Measurements from ENCODE around the gene MGLL.

Gene MGLL

DNA sequence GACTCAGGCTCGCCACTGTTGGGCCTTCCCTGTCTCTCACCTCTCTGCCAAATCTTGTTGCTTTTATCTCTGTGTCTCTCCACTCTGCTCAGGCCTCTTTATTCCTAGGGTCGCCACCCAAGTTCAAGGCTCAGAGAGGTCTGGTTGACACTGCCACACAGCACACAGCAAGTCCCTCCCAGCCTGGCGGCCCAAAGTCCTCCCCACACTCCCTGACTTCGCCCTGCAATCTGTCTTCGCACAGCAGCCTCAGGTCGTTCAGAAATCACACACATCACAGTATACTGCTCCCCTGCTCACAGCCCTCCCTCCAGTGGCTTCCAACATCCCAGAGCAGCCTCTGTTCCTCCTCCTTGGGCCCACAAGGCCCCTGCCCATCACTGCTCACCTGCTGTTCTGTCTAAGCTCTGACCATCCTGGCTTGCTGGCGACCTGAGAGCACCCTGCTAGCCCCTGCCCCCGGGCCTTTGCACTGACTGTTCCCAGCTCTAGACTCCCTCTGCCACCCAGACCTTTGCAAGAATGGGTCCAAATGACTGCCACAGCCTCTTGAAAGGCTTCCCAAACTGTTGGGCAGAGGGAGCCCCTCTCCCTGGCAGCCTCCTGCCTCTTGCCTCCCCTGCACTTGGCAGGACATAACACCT, 48.4 kb downstream of the MGLL start:
- H2AFZ ChIP-seq (ENCODE audit: low read length, unreplicated experiment) = no peak overlapping the region
- H3K36me3 ChIP-seq (ENCODE audit: insufficient read depth, low read length) = peaks cover 12% of the 10 kb centered on the region; the same call in 1 of the 2 replicates
- no peak overlapping the region for H3K4me3 ChIP-seq (ENCODE audit: low read depth, low read length)
- no peak overlapping the region for H3K27ac ChIP-seq (ENCODE audit: low read depth, low read length)
- H3K27me3 ChIP-seq (ENCODE audit: insufficient read depth, low read length) = no peaks in the 10 kb centered on the region
- H3K4me1 ChIP-seq (ENCODE audit: control insufficient read depth, insufficient read depth, low read length, unreplicated experiment) = peaks cover 23% of the 10 kb centered on the region
- peaks cover 23% of the 10 kb centered on the region for H3K79me2 ChIP-seq (ENCODE audit: control insufficient read depth, insufficient read depth, low read length, unreplicated experiment)

DNA sequence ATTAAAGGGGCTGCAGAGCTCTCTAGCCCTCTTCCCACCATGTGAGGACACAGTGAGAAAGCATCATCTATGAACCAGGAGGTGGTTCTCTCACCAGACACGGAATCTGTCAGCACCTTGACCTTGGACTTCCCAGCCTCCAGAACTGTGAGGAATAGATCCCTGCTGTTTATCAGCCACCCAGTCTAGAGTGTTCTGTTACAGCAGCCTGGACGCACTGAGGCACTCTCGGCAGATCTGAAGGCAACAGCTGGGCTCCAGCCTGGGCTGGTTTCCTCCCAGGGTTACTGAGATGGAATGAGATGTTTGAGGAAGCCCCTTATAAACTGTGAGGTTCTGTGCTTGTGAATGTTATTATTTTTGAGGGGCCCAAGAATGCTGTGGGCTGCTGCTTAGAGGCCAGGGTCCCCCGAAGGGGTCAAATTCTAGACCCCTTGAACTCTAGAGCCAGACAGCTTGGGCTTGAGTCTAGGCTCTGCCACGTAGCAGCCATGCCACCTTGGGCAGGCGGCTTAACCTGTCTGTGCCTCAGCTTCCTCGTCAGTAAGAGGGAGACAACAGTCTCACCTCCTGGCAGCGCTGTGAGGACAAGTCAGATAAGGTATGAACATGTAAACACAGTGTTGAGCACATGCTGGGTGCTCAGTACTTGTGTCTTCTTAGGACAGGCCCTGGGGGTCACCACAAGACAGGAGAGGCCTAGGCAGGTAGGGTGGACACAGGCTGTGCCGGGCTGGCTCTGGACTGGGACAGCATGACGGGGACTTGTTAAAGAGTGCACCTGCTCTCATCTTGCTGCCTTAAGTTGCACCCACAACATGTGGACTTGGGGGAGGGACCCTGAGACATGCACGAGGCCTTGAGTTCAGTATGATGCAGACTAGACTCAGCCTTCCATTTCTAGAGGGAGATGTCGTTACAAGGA, 49.2 kb downstream of the MGLL start:
- Histone ChIP-seq H3K4me1 (ENCODE audit: control insufficient read depth, insufficient read depth, low read length, unreplicated experiment) (peaks cover 29% of the 10 kb centered on the region), H3K36me3 (ENCODE audit: insufficient read depth, low read length) (peaks cover 12% of the 10 kb centered on the region; the same call in 1 of the 2 replicates), H3K27ac (ENCODE audit: low read depth, low read length) (no peak overlapping the region), H3K27me3 (ENCODE audit: insufficient read depth, low read length) (no peaks in the 10 kb centered on the region), H3K79me2 (ENCODE audit: control insufficient read depth, insufficient read depth, low read length, unreplicated experiment) (peaks cover 23% of the 10 kb centered on the region), H3K4me3 (ENCODE audit: low read depth, low read length) (no peak overlapping the region), H2AFZ (ENCODE audit: low read length, unreplicated experiment) (no peak overlapping the region)

- Histone ChIP-seq H3K79me2 (ENCODE audit: control insufficient read depth, insufficient read depth, low read length, unreplicated experiment) (peaks cover 21% of the 10 kb centered on the region), H3K4me1 (ENCODE audit: control insufficient read depth, insufficient read depth, low read length, unreplicated experiment) (peaks cover 37% of the 10 kb centered on the region), H3K36me3 (ENCODE audit: insufficient read depth, low read length) (peaks cover 15% of the 10 kb centered on the region; the same call in 1 of the 2 replicates), H2AFZ (ENCODE audit: low read length, unreplicated experiment) (no peak overlapping the region), H3K27me3 (ENCODE audit: insufficient read depth, low read length) (no peaks in the 10 kb centered on the region), H3K27ac (ENCODE audit: low read depth, low read length) (no peak overlapping the region), H3K4me3 (ENCODE audit: low read depth, low read length) (no peak overlapping the region)
Measured at GRCh38 chr3:127772273-127772672, 50.0 kb downstream of the MGLL start.

DNA sequence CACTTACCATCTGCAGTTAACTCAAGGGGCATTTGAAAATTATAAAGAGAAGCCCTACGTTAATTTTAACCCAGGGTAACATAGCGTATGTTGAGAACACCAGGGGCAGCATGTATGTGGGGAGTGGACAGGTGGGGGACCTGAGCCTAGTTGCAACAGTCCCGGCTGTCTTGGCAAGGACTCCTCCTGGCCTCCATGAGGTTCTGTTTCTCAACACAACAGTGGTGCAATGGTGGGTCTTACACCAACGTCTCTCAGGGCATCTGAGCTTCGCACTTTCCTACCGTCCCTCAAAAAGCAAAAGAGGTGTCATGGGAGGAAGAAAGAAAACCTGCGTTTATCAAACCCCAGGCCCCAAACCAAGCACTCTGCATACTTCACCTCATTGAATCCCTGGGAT, 50.6 kb downstream of the MGLL start:
- peaks cover 11% of the 10 kb centered on the region; the same call in 1 of the 2 replicates for H3K36me3 ChIP-seq (ENCODE audit: insufficient read depth, low read length)
- no peak overlapping the region for H3K27ac ChIP-seq (ENCODE audit: low read depth, low read length)
- H3K79me2 ChIP-seq (ENCODE audit: control insufficient read depth, insufficient read depth, low read length, unreplicated experiment) = peaks cover 19% of the 10 kb centered on the region
- no peaks in the 10 kb centered on the region for H3K27me3 ChIP-seq (ENCODE audit: insufficient read depth, low read length)
- H3K4me1 ChIP-seq (ENCODE audit: control insufficient read depth, insufficient read depth, low read length, unreplicated experiment) = peaks cover 41% of the 10 kb centered on the region
- no peak overlapping the region for H2AFZ ChIP-seq (ENCODE audit: low read length, unreplicated experiment)
- H3K4me3 ChIP-seq (ENCODE audit: low read depth, low read length) = no peak overlapping the region

- Histone ChIP-seq H3K4me1 (ENCODE audit: control insufficient read depth, insufficient read depth, low read length, unreplicated experiment) (peaks cover 37% of the 10 kb centered on the region), H3K27ac (ENCODE audit: low read depth, low read length) (no peak overlapping the region), H3K4me3 (ENCODE audit: low read depth, low read length) (no peak overlapping the region), H3K79me2 (ENCODE audit: control insufficient read depth, insufficient read depth, low read length, unreplicated experiment) (peaks cover 15% of the 10 kb centered on the region), H3K27me3 (ENCODE audit: insufficient read depth, low read length) (no peaks in the 10 kb centered on the region), H3K36me3 (ENCODE audit: insufficient read depth, low read length) (peaks cover 7% of the 10 kb centered on the region; the same call in 1 of the 2 replicates), H2AFZ (ENCODE audit: low read length, unreplicated experiment) (no peak overlapping the region)
Measured at GRCh38 chr3:127770671-127771355, 51.5 kb downstream of the MGLL start.

- H3K4me1 ChIP-seq (ENCODE audit: control insufficient read depth, insufficient read depth, low read length, unreplicated experiment) = peaks cover 24% of the 10 kb centered on the region
- peaks cover 7% of the 10 kb centered on the region; the same call in 1 of the 2 replicates for H3K36me3 ChIP-seq (ENCODE audit: insufficient read depth, low read length)
- H2AFZ ChIP-seq (ENCODE audit: low read length, unreplicated experiment) = no peak overlapping the region
- no peak overlapping the region for H3K4me3 ChIP-seq (ENCODE audit: low read depth, low read length)
- H3K79me2 ChIP-seq (ENCODE audit: control insufficient read depth, insufficient read depth, low read length, unreplicated experiment) = peaks cover 9% of the 10 kb centered on the region
- peak overlapping the region; percentile 88 for H3K27ac ChIP-seq (ENCODE audit: low read depth, low read length)
- no peaks in the 10 kb centered on the region for H3K27me3 ChIP-seq (ENCODE audit: insufficient read depth, low read length)
Measured at GRCh38 chr3:127769284-127770081, 52.8 kb downstream of the MGLL start.

- Histone ChIP-seq H3K27me3 (ENCODE audit: insufficient read depth, low read length) (no peaks in the 10 kb centered on the region), H3K4me3 (ENCODE audit: low read depth, low read length) (no peak overlapping the region; the same call in 1 of the 2 replicates), H3K36me3 (ENCODE audit: insufficient read depth, low read length) (peaks cover 7% of the 10 kb centered on the region; the same call in 1 of the 2 replicates), H3K27ac (ENCODE audit: low read depth, low read length) (peak overlapping the region; percentile 88), H2AFZ (ENCODE audit: low read length, unreplicated experiment) (no peak overlapping the region), H3K79me2 (ENCODE audit: control insufficient read depth, insufficient read depth, low read length, unreplicated experiment) (no peaks in the 10 kb centered on the region), H3K4me1 (ENCODE audit: control insufficient read depth, insufficient read depth, low read length, unreplicated experiment) (peaks cover 19% of the 10 kb centered on the region)
Measured at GRCh38 chr3:127768346-127769008, 53.8 kb downstream of the MGLL start.

DNA sequence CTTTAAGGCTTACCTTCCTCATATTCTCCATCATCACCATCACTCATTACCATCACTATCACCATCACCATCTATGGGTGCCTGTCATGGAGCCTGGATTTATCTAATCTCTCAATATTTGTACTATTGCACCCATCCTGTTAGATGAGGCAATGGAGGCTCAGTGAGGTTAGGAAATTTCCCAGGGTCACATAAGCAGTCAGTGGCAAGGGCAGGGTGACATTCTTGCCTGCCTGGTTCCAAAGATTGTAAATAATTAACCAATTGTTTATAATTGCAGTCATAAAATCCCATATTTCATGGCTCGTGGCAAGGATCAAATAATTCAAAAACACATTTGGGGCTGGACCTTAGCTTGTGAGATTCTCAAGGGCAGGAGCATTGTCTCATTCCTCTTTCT, 55.2 kb downstream of the MGLL start:
- peaks cover 7% of the 10 kb centered on the region; the same call in 1 of the 2 replicates for H3K36me3 ChIP-seq (ENCODE audit: insufficient read depth, low read length)
- no peaks in the 10 kb centered on the region for H3K79me2 ChIP-seq (ENCODE audit: control insufficient read depth, insufficient read depth, low read length, unreplicated experiment)
- H3K27ac ChIP-seq (ENCODE audit: low read depth, low read length) = peak overlapping the region; percentile 88
- H3K4me1 ChIP-seq (ENCODE audit: control insufficient read depth, insufficient read depth, low read length, unreplicated experiment) = peaks cover 19% of the 10 kb centered on the region
- H3K27me3 ChIP-seq (ENCODE audit: insufficient read depth, low read length) = no peaks in the 10 kb centered on the region
- no peak overlapping the region for H3K4me3 ChIP-seq (ENCODE audit: low read depth, low read length)
- H2AFZ ChIP-seq (ENCODE audit: low read length, unreplicated experiment) = no peak overlapping the region

DNA sequence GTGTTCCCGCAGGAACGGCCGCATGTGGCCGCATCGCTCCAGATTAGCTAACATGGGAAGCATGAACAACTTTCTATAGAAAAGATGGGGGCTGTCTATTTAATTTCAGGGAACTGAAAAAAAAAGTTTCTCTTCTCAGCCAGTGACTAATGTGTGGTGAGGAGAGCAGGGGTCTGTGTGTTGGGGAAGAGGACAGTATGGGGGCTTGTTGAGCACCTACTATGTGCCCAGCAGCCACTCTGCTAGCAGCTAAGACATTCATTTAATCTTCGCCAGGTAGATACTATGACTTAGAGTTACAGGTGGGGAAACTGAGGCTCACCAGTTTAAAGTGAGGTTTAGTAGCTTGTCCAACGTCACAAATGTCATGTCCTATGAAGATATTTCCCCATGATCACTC, 56.6 kb downstream of the MGLL start:
- Histone ChIP-seq H2AFZ (ENCODE audit: low read length, unreplicated experiment) (no peak overlapping the region), H3K4me3 (ENCODE audit: low read depth, low read length) (no peak overlapping the region), H3K36me3 (ENCODE audit: insufficient read depth, low read length) (peaks cover 7% of the 10 kb centered on the region; the same call in 1 of the 2 replicates), H3K27ac (ENCODE audit: low read depth, low read length) (no peak overlapping the region), H3K79me2 (ENCODE audit: control insufficient read depth, insufficient read depth, low read length, unreplicated experiment) (no peaks in the 10 kb centered on the region), H3K4me1 (ENCODE audit: control insufficient read depth, insufficient read depth, low read length, unreplicated experiment) (peaks cover 19% of the 10 kb centered on the region), H3K27me3 (ENCODE audit: insufficient read depth, low read length) (no peaks in the 10 kb centered on the region)

Data from ACC112 (cell line).